ENCODE data around the gene MAD1L1. TPM values are rescaled to one million over a fixed set of nuclear protein-coding genes. Genes with fewer than 3 reads are reported as not detected.

The MAD1L1 gene
- total and polyA plus RNA-seq, 2 donors: 23.1 to 27.4 TPM

GRCh38 chr7:2008936-2009540 lies 223.7 kb downstream of the MAD1L1 start:
- H3K4me1 ChIP-seq (ENCODE audit: insufficient read depth): no peaks in the 10 kb centered on the region
- H3K4me3 ChIP-seq (ENCODE audit: low read depth, low read length): no peak overlapping the region
- DNase-seq (ENCODE audit: extremely low spot score): no peak
- WGBS: 94% methylated on average over 25 of the region's 25 CpGs
- H3K36me3 ChIP-seq (ENCODE audit: insufficient read depth): no peaks in the 10 kb centered on the region
- H3K27ac ChIP-seq (ENCODE audit: low read depth): no peak overlapping the region

- Histone ChIP-seq H3K36me3 (ENCODE audit: insufficient read depth) (no peaks in the 10 kb centered on the region), H3K4me3 (ENCODE audit: low read depth, low read length) (no peak overlapping the region), H3K27ac (ENCODE audit: low read depth) (no peak overlapping the region), H3K4me1 (ENCODE audit: insufficient read depth) (no peaks in the 10 kb centered on the region)
- DNase-seq (ENCODE audit: extremely low spot score): no peak
- WGBS: 87% methylated on average over 28 of the region's 28 CpGs
Observed at GRCh38 chr7:2008101-2008935, 224.4 kb downstream of the MAD1L1 start.

- Histone ChIP-seq H3K4me3 (ENCODE audit: low read depth, low read length) (no peak overlapping the region), H3K4me1 (ENCODE audit: insufficient read depth) (no peaks in the 10 kb centered on the region), H3K27ac (ENCODE audit: low read depth) (no peak overlapping the region), H3K36me3 (ENCODE audit: insufficient read depth) (no peaks in the 10 kb centered on the region)
- no peak for DNase-seq (ENCODE audit: extremely low spot score)
- WGBS: 94% methylated on average over 10 of the region's 10 CpGs
Observed at GRCh38 chr7:2007551-2007950, 225.2 kb downstream of the MAD1L1 start.

- WGBS: 94% methylated on average over 22 of the region's 22 CpGs
- Histone ChIP-seq H3K4me1 (ENCODE audit: insufficient read depth) (no peaks in the 10 kb centered on the region), H3K4me3 (ENCODE audit: low read depth, low read length) (no peak overlapping the region), H3K27ac (ENCODE audit: low read depth) (no peak overlapping the region), H3K36me3 (ENCODE audit: insufficient read depth) (no peaks in the 10 kb centered on the region)
- DNase-seq (ENCODE audit: extremely low spot score): no peak
Observed at GRCh38 chr7:2006921-2007381, 225.8 kb downstream of the MAD1L1 start.

GRCh38 chr7:2006231-2006771 lies 226.4 kb downstream of the MAD1L1 start:
- 86% methylated on average over 20 of the region's 20 CpGs for WGBS
- Histone ChIP-seq H3K4me3 (ENCODE audit: low read depth, low read length) (no peak overlapping the region), H3K27ac (ENCODE audit: low read depth) (no peak overlapping the region), H3K36me3 (ENCODE audit: insufficient read depth) (no peaks in the 10 kb centered on the region), H3K4me1 (ENCODE audit: insufficient read depth) (no peaks in the 10 kb centered on the region)
- no peak for DNase-seq (ENCODE audit: extremely low spot score)

GRCh38 chr7:2005786-2006185 lies 227.0 kb downstream of the MAD1L1 start:
- Histone ChIP-seq H3K4me1 (ENCODE audit: insufficient read depth) (no peaks in the 10 kb centered on the region), H3K27ac (ENCODE audit: low read depth) (no peak overlapping the region), H3K36me3 (ENCODE audit: insufficient read depth) (no peaks in the 10 kb centered on the region), H3K4me3 (ENCODE audit: low read depth, low read length) (no peak overlapping the region)
- WGBS: 95% methylated on average over 10 of the region's 10 CpGs
- no peak for DNase-seq (ENCODE audit: extremely low spot score)

- Histone ChIP-seq H3K36me3 (ENCODE audit: insufficient read depth) (no peaks in the 10 kb centered on the region), H3K4me3 (ENCODE audit: low read depth, low read length) (no peak overlapping the region), H3K27ac (ENCODE audit: low read depth) (no peak overlapping the region), H3K4me1 (ENCODE audit: insufficient read depth) (no peaks in the 10 kb centered on the region)
- 94% methylated on average over 29 of the region's 29 CpGs for WGBS
- no peak for DNase-seq (ENCODE audit: extremely low spot score)
Observed at GRCh38 chr7:2004841-2005725, 227.7 kb downstream of the MAD1L1 start.

- no peak overlapping the region for H3K27ac ChIP-seq (ENCODE audit: low read depth)
- H3K36me3 ChIP-seq (ENCODE audit: insufficient read depth): no peaks in the 10 kb centered on the region
- DNase-seq (ENCODE audit: extremely low spot score): no peak
- WGBS: 97% methylated on average over 39 of the region's 39 CpGs
- H3K4me1 ChIP-seq (ENCODE audit: insufficient read depth): no peaks in the 10 kb centered on the region
- H3K4me3 ChIP-seq (ENCODE audit: low read depth, low read length): no peak overlapping the region
Observed at GRCh38 chr7:2003931-2004812, 228.6 kb downstream of the MAD1L1 start.

GRCh38 chr7:2003451-2003930 lies 229.3 kb downstream of the MAD1L1 start:
- DNase-seq (ENCODE audit: extremely low spot score): no peak
- H3K27ac ChIP-seq (ENCODE audit: low read depth): no peak overlapping the region

GRCh38 chr7:2002561-2003450 lies 229.9 kb downstream of the MAD1L1 start:
- H3K4me3 ChIP-seq (ENCODE audit: low read depth, low read length): no peak overlapping the region
- no peak for DNase-seq (ENCODE audit: extremely low spot score)
- WGBS: 91% methylated on average over 21 of the region's 21 CpGs
- H3K36me3 ChIP-seq (ENCODE audit: insufficient read depth): no peaks in the 10 kb centered on the region
- H3K27ac ChIP-seq (ENCODE audit: low read depth): no peak overlapping the region
- no peaks in the 10 kb centered on the region for H3K4me1 ChIP-seq (ENCODE audit: insufficient read depth)

More at GRCh38 chr7:2003451-2003930, 229.3 kb downstream of the MAD1L1 start:
- no peaks in the 10 kb centered on the region for H3K4me1 ChIP-seq (ENCODE audit: insufficient read depth)
- no peak overlapping the region for H3K4me3 ChIP-seq (ENCODE audit: low read depth, low read length)
- WGBS: 96% methylated on average over 10 of the region's 10 CpGs
- no peaks in the 10 kb centered on the region for H3K36me3 ChIP-seq (ENCODE audit: insufficient read depth)

GRCh38 chr7:2001601-2002442 lies 230.9 kb downstream of the MAD1L1 start:
- 88% methylated on average over 33 of the region's 33 CpGs for whole genome bisulfite sequencing
- DNase-seq (ENCODE audit: extremely low spot score): no peak

More at GRCh38 chr7:2001601-2002442, 230.9 kb downstream of the MAD1L1 start:
- Histone ChIP-seq H3K4me1 (ENCODE audit: insufficient read depth) (no peaks in the 10 kb centered on the region), H3K4me3 (ENCODE audit: low read depth, low read length) (no peak overlapping the region), H3K36me3 (ENCODE audit: insufficient read depth) (no peaks in the 10 kb centered on the region), H3K27ac (ENCODE audit: low read depth) (no peak overlapping the region)

Data from urinary bladder (tissue), 4 donors.